ENCODE results near the gene SLC35B2. TPM values are rescaled to one million over a fixed set of nuclear protein-coding genes. Genes with fewer than 3 reads are reported as not detected.

The SLC35B2 gene
- total and polyA plus RNA-seq, 10 of the 15 experiments (the other 5 are each of a cell fraction or from before 2014, with no cell fraction given) = 11.3 to 45.4 (median 33.8) TPM

GRCh38 chr6:44257025-44257752 is at the start of gene SLC35B2 (continued):
- TF ChIP-seq USF2 (IDR thresholded peaks at IDR 0.05; ENCODE audit: borderline replicate concordance, low read depth, low read length) = peak; percentile 95
- no peak for TF ChIP-seq RBBP5 (conservative IDR thresholded peaks at IDR 0.05)
- no peak for TF ChIP-seq ZZZ3 (IDR thresholded peaks at IDR 0.05; ENCODE audit: control insufficient read depth, insufficient read length, low read depth)
- peak; percentile 63; the same call in 1 of the 2 replicates for TF ChIP-seq ZBED1 (IDR thresholded peaks at IDR 0.05; ENCODE audit: borderline replicate concordance)
- TF ChIP-seq ZBTB40 (IDR thresholded peaks at IDR 0.05; ENCODE audit: borderline replicate concordance) = no peak
- TF ChIP-seq IRF5 (IDR thresholded peaks at IDR 0.05; ENCODE audit: borderline replicate concordance) = no peak
- no peak for TF ChIP-seq KLF5 (IDR thresholded peaks at IDR 0.05; ENCODE audit: partially characterized antibody)
- peak; percentile 66 for TF ChIP-seq YY1 (IDR thresholded peaks at IDR 0.05; ENCODE audit: low read depth, low read length)
- TF ChIP-seq ZNF24 (IDR thresholded peaks at IDR 0.05) = no peak
- no peak for TF ChIP-seq CBX5 (IDR thresholded peaks at IDR 0.05; ENCODE audit: low read depth)
- no peak for TF ChIP-seq ATF7 (IDR thresholded peaks at IDR 0.05; ENCODE audit: low read depth)
- peak; percentile 66; the same call in 1 of the 2 replicates for TF ChIP-seq MLLT1 (IDR thresholded peaks at IDR 0.05)
- peak; percentile 53; the same call in 1 of the 2 replicates for TF ChIP-seq GATAD2B (conservative IDR thresholded peaks at IDR 0.05; ENCODE audit: low read depth)
- TF ChIP-seq FOS (IDR thresholded peaks at IDR 0.05; ENCODE audit: borderline replicate concordance, extremely low read depth, insufficient read length) = peak; percentile 58
- no peak for TF ChIP-seq PAX8 (IDR thresholded peaks at IDR 0.05)
- no peak for TF ChIP-seq JUNB (IDR thresholded peaks at IDR 0.05)
- peak; percentile 70 for TF ChIP-seq LARP7 (IDR thresholded peaks at IDR 0.05)
- no peak; the same call in 1 of the 2 replicates for TF ChIP-seq NBN (IDR thresholded peaks at IDR 0.05)
- no peak for TF ChIP-seq SPI1 (IDR thresholded peaks at IDR 0.05; ENCODE audit: borderline replicate concordance, insufficient read depth, low read depth, low read length)
- no peak for TF ChIP-seq ASH2L (IDR thresholded peaks at IDR 0.05; ENCODE audit: borderline replicate concordance, low read depth)
- TF ChIP-seq ZSCAN29 (IDR thresholded peaks at IDR 0.05) = no peak
- TF ChIP-seq EED (IDR thresholded peaks at IDR 0.05; ENCODE audit: low read depth) = no peak
- TF ChIP-seq RELA (IDR thresholded peaks at IDR 0.05; ENCODE audit: borderline replicate concordance, partially characterized antibody) = peak; percentile 63
- TF ChIP-seq RB1 (IDR thresholded peaks at IDR 0.05; ENCODE audit: borderline replicate concordance) = peak; percentile 51; the same call in 1 of the 2 replicates
- TF ChIP-seq CREM (IDR thresholded peaks at IDR 0.05; ENCODE audit: low read depth) = no peak
- no peak for TF ChIP-seq IKZF2 (IDR thresholded peaks at IDR 0.05)

All from GM12878 (cell line).